DOHH2 (cell line): ENCODE measurements around the gene GSTT2.

Experiments
- CTCF ChIP-seq: fragments of 200-600 bp; sonication (generic); IDR thresholded peaks from one replicate; pipeline ENCODE4 v1.5.1; 2014; ENCODE audit warnings: antibody characterized with exemption, mild to moderate bottlenecking, low read depth, low read length; ENCODE audit not compliant: poor library complexity, severe bottlenecking
- EZH2phosphoT487 ChIP-seq: fragments of 200-600 bp; sonication (generic); IDR thresholded peaks from 2 replicates; pipeline ENCODE4 v1.6.1; 2017; ENCODE audit warnings: borderline replicate concordance, mild to moderate bottlenecking, antibody characterized with exemption, low read length, moderate library complexity, mixed read lengths

- TF ChIP-seq CTCF (no peak), EZH2phosphoT487 (no peak)
Measured at GRCh38 chr22:24016156-24016555, 36.2 kb downstream of the GSTT2 start.
